ENCODE results near the gene NPAS1.
"Not testable (repeated sequence)": the region's sequence is repeated elsewhere in the genome, so short reads cannot be mapped to it uniquely, and the experiment has no call there.

Gene NPAS1

GRCh38 chr19:47044946-47045866, 25.6 kb downstream of the NPAS1 start:
- DNase-seq (ENCODE audit: low spot score): no peak

GRCh38 chr19:47045867-47046470, 26.3 kb downstream of the NPAS1 start:
- DNase-seq (ENCODE audit: low spot score): no peak

- no peak for DNase-seq (ENCODE audit: low spot score)
Observed at GRCh38 chr19:47047272-47047762, 27.7 kb downstream of the NPAS1 start.

- peak; percentile 79 for DNase-seq (ENCODE audit: low spot score)
Observed at GRCh38 chr19:47047763-47048405, 28.2 kb downstream of the NPAS1 start.

- no peak for DNase-seq (ENCODE audit: low spot score)
Observed at GRCh38 chr19:47049307-47049700, 29.7 kb downstream of the NPAS1 start.

- DNase-seq (ENCODE audit: low spot score): not testable (repeated sequence)
Observed at GRCh38 chr19:47050562-47050961, 30.9 kb downstream of the NPAS1 start.

- DNase-seq (ENCODE audit: low spot score): no peak
Observed at GRCh38 chr19:47056411-47056810, 36.8 kb downstream of the NPAS1 start.

GRCh38 chr19:47057328-47057727, 37.7 kb downstream of the NPAS1 start:
- no peak for DNase-seq (ENCODE audit: low spot score)

GRCh38 chr19:47058621-47059022, 39.0 kb downstream of the NPAS1 start:
- DNase-seq (ENCODE audit: low spot score): no peak

- DNase-seq (ENCODE audit: low spot score): peak; percentile 4
Observed at GRCh38 chr19:47063874-47064273, 44.2 kb downstream of the NPAS1 start.

GRCh38 chr19:47065242-47065641, 45.6 kb downstream of the NPAS1 start:
- DNase-seq (ENCODE audit: low spot score): no peak

- DNase-seq (ENCODE audit: low spot score): no peak
Observed at GRCh38 chr19:47066376-47067214, 47.0 kb downstream of the NPAS1 start.

- DNase-seq (ENCODE audit: low spot score): no peak
Observed at GRCh38 chr19:47067215-47067847, 47.7 kb downstream of the NPAS1 start.

- DNase-seq (ENCODE audit: low spot score): no peak
Observed at GRCh38 chr19:47068246-47068645, 48.6 kb downstream of the NPAS1 start.

- no peak for DNase-seq (ENCODE audit: low spot score)
Observed at GRCh38 chr19:47068876-47069406, 49.3 kb downstream of the NPAS1 start.

- DNase-seq (ENCODE audit: low spot score): no peak
Observed at GRCh38 chr19:47069795-47070194, 50.2 kb downstream of the NPAS1 start.

- no peak for DNase-seq (ENCODE audit: low spot score)
Observed at GRCh38 chr19:47070756-47071155, 51.1 kb downstream of the NPAS1 start.

- no peak for DNase-seq (ENCODE audit: low spot score)
Observed at GRCh38 chr19:47071731-47072130, 52.1 kb downstream of the NPAS1 start.

- DNase-seq (ENCODE audit: low spot score): no peak
Observed at GRCh38 chr19:47072323-47072722, 52.7 kb downstream of the NPAS1 start.

- DNase-seq (ENCODE audit: low spot score): no peak
Observed at GRCh38 chr19:47073574-47073973, 53.9 kb downstream of the NPAS1 start.

- no peak for DNase-seq (ENCODE audit: low spot score)
Observed at GRCh38 chr19:47074621-47075020, 55.0 kb downstream of the NPAS1 start.

Data from SK-N-DZ (cell line).